ENCODE data around the gene TAS2R7. TPM values are rescaled to one million over a fixed set of nuclear protein-coding genes. Genes with fewer than 3 reads are reported as not detected.

Gene TAS2R7
- not detected for total RNA-seq
- total RNA-seq (2013) = 0.09 TPM

- DNase-seq (no peak), ATAC-seq (no peak)
- Mint-ChIP-seq H3K4me1 (no peaks in the 10 kb centered on the region), H3K36me3 (no peaks in the 10 kb centered on the region), H3K27me3 (ENCODE audit: low read depth in 2 of 2) (peaks cover 21 to 55% of the 10 kb centered on the region in 2 donors), H3K27ac (no peak within 1 kb of the TSS), H3K4me3 (no peak within 1 kb of the TSS), H3K9me3 (no peaks in the 10 kb centered on the region)
- H3K4me1 ChIP-seq (ENCODE audit: control insufficient read depth, insufficient read depth, low read length) = no peaks in the 10 kb centered on the region
- intact Hi-C loops (cut with micrococcal nuclease) = no loop called here
- H3K9me3 ChIP-seq (ENCODE audit: control insufficient read depth, insufficient read depth, low read length) = no peaks in the 10 kb centered on the region
- no peak within 1 kb of the TSS for H3K27ac ChIP-seq (ENCODE audit: low read length)
- H3K36me3 ChIP-seq (ENCODE audit: control insufficient read depth, insufficient read depth, low read length) = no peaks in the 10 kb centered on the region
- no peak for TF ChIP-seq CTCF (IDR thresholded peaks at IDR 0.05)
- peaks cover 18% of the 10 kb centered on the region for H3K27me3 ChIP-seq (ENCODE audit: control insufficient read depth, insufficient read depth, low read length)
- no peak within 1 kb of the TSS for H3K4me3 ChIP-seq (ENCODE audit: low read length)
- 90% methylated on average over 4 of the region's 4 CpGs for WGBS (ENCODE audit: insufficient coverage)
Measured at GRCh38 chr12:10802587-10802986, at the start of gene TAS2R7. TSS of gene TAS2R7 (minus strand) at chr12:10802627. CDS start at chr12:10802570, 57 bp downstream.

- H3K4me3 Mint-ChIP-seq = no peak overlapping the region
- ATAC-seq (peak in 2 of 3 donors; percentile 58 to 62), DNase-seq (peak in 1 of 2 donors; percentile 4)
- intact Hi-C loops (cut with micrococcal nuclease) = no loop called here
- H3K9me3 Mint-ChIP-seq = no peaks in the 10 kb centered on the region
- no peak for TF ChIP-seq CTCF (IDR thresholded peaks at IDR 0.05)
- H3K4me1 ChIP-seq (ENCODE audit: control insufficient read depth, insufficient read depth, low read length) = peaks cover 11% of the 10 kb centered on the region
- H3K36me3 Mint-ChIP-seq = peaks cover 15% of the 10 kb centered on the region
- no peak overlapping the region for H3K4me3 ChIP-seq (ENCODE audit: low read length)
- 97% methylated on average over 2 of the region's 4 CpGs for WGBS (ENCODE audit: insufficient coverage)
- no peak overlapping the region for H3K27ac ChIP-seq (ENCODE audit: low read length)
- peaks cover 44 to 54% of the 10 kb centered on the region in 2 donors for H3K4me1 Mint-ChIP-seq
- H3K27ac Mint-ChIP-seq = peak overlapping the region; percentile 35 to 77
- peaks cover 9% of the 10 kb centered on the region for H3K9me3 ChIP-seq (ENCODE audit: control insufficient read depth, insufficient read depth, low read length)
- H3K27me3 ChIP-seq (ENCODE audit: control insufficient read depth, insufficient read depth, low read length) = no peaks in the 10 kb centered on the region
- no peaks in the 10 kb centered on the region for H3K27me3 Mint-ChIP-seq (ENCODE audit: low read depth in 2 of 2)
- H3K36me3 ChIP-seq (ENCODE audit: control insufficient read depth, insufficient read depth, low read length) = no peaks in the 10 kb centered on the region
Measured at GRCh38 chr12:10851243-10851858, 48.9 kb upstream of the TAS2R7 start.

GRCh38 chr12:10849425-10849878 lies 47.0 kb upstream of the TAS2R7 start, which contains the start of gene PRR4:
TSS of gene PRR4 (minus strand) at chr12:10849475. CDS start at chr12:10849437, 38 bp downstream.
- peak in 1 of 2 donors; percentile 35 for DNase-seq
- no peaks in the 10 kb centered on the region for H3K9me3 ChIP-seq (ENCODE audit: control insufficient read depth, insufficient read depth, low read length)
- H3K27ac ChIP-seq (ENCODE audit: low read length) = no peak within 1 kb of the TSS
- H3K4me1 ChIP-seq (ENCODE audit: control insufficient read depth, insufficient read depth, low read length) = peaks cover 11% of the 10 kb centered on the region
- no peak within 1 kb of the TSS for H3K4me3 Mint-ChIP-seq
- peak; percentile 60 to 82 (median 78) for ATAC-seq
- H3K27ac Mint-ChIP-seq = peak within 1 kb of the TSS; percentile 45 to 77
- no peak within 1 kb of the TSS for H3K4me3 ChIP-seq (ENCODE audit: low read length)
- H3K9me3 Mint-ChIP-seq = no peaks in the 10 kb centered on the region
- H3K36me3 ChIP-seq (ENCODE audit: control insufficient read depth, insufficient read depth, low read length) = no peaks in the 10 kb centered on the region
- 50% methylated on average over 4 of the region's 4 CpGs for WGBS (ENCODE audit: insufficient coverage)
- H3K4me1 Mint-ChIP-seq = peaks cover 44 to 50% of the 10 kb centered on the region in 2 donors
- peaks cover 6% of the 10 kb centered on the region for H3K36me3 Mint-ChIP-seq
- TF ChIP-seq CTCF (IDR thresholded peaks at IDR 0.05) = no peak
- intact Hi-C loops (cut with micrococcal nuclease) = no loop called here
- no peaks in the 10 kb centered on the region for H3K27me3 ChIP-seq (ENCODE audit: control insufficient read depth, insufficient read depth, low read length)
- H3K27me3 Mint-ChIP-seq (ENCODE audit: low read depth in 2 of 2) = no peaks in the 10 kb centered on the region
